B cell (primary cell): ENCODE results near the gene APOE. TPM values are rescaled to one million over a fixed set of nuclear protein-coding genes. Genes with fewer than 3 reads are reported as not detected.

ENCODE experiments used
- ATAC-seq: fragments of 200-7000 bp; cut with Tn5 transposase; one replicate; pipeline ENCODE4 v1.10.0; 2021; ENCODE audit warnings: low read depth, mild to moderate bottlenecking, moderate number of reproducible peaks, moderate library complexity
- CTCF ChIA-PET: fragments of 350-600 bp; sonication (Branson Sonifier 250); formaldehyde crosslinking; loops from one replicate; lab custom pipeline; 2021; ENCODE audit warnings: antibody characterized with exemption, inconsistent platforms; lab: Charles Lee
- POLR2A ChIA-PET: fragments of 350-600 bp; sonication (Branson Sonifier 250); formaldehyde crosslinking; loops from one replicate; lab custom pipeline; 2021; ENCODE audit warnings: antibody characterized with exemption; lab: Charles Lee
- DNase-seq: peaks from one replicate; pipeline ENCODE4 v3.0.0; 2013
- H2AFZ ChIP-seq: 2 replicates; pipeline ENCODE4 v1.6.1; 2012; ENCODE audit warnings: mild to moderate bottlenecking, low read depth, low read length; ENCODE audit not compliant: insufficient read depth, poor library complexity, severe bottlenecking
- H3K27ac ChIP-seq, 2 donors: 1 replicate in 1 of 2; 2 replicates in 1 of 2; pipeline ENCODE4 v1.5.1; 2012 to 2013; ENCODE audit warnings: low read length in 2 of 2, mild to moderate bottlenecking in 2 of 2, moderate library complexity in 1 of 2
- H3K27me3 ChIP-seq, 4 experiments: fragments of 200-600 bp in 1 of 4; sonication (generic) in 1 of 4; replicated peaks in 1 of 4; 1 replicate in 2 of 4; 2 replicates in 2 of 4; pipeline versions ENCODE4 v1.6.1 to v1.7.0; 2013 to 2016; ENCODE audit warnings: low read length in 3 of 4, mild to moderate bottlenecking in 2 of 4, mixed read lengths in 1 of 4, moderate library complexity in 1 of 4; ENCODE audit not compliant: insufficient read depth in 4 of 4, control insufficient read depth in 3 of 4; ENCODE audit errors: control extremely low read depth in 1 of 4
- H3K36me3 ChIP-seq, 2 experiments: replicated peaks in 1 of 2; 1 replicate in 1 of 2; 2 replicates in 1 of 2; pipeline versions ENCODE4 v1.6.1 to v1.7.1; 2013; ENCODE audit warnings: low read length in 1 of 2; ENCODE audit not compliant: insufficient read depth in 2 of 2, control insufficient read depth in 1 of 2; ENCODE audit errors: control extremely low read depth in 1 of 2, extremely low read depth in 1 of 2
- H3K4me1 ChIP-seq, 2 donors: fragments of 200-600 bp in 1 of 2; sonication (generic) in 1 of 2; 1 replicate in 1 of 2; 2 replicates in 1 of 2; pipeline versions ENCODE4 v1.5.1 to v1.6.1; 2013 to 2017; ENCODE audit warnings: low read length in 2 of 2; ENCODE audit not compliant: control insufficient read depth in 2 of 2, insufficient read depth in 2 of 2
- H3K4me2 ChIP-seq: replicated peaks from 2 replicates; pipeline ENCODE3; 2012; ENCODE audit warnings: mild to moderate bottlenecking, low read depth, low read length; ENCODE audit not compliant: poor library complexity, severe bottlenecking
- H3K4me3 ChIP-seq, 5 experiments: fragments of 200-600 bp in 1 of 5; sonication (generic) in 1 of 5; 1 replicate in 3 of 5; 2 replicates in 2 of 5; pipeline versions ENCODE4 v1.5.1 to v1.7.0; 2011 to 2016; ENCODE audit warnings: low read length in 4 of 5, mild to moderate bottlenecking in 4 of 5, low read depth in 2 of 5, control low read depth in 1 of 5, moderate library complexity in 1 of 5; ENCODE audit not compliant: insufficient read depth in 1 of 5; ENCODE audit errors: control extremely low read depth in 1 of 5, extremely low read depth in 1 of 5
- H3K79me2 ChIP-seq: fragments of 200-600 bp; sonication (generic); one replicate; pipeline ENCODE4 v1.6.0; 2016; ENCODE audit warnings: low read length; ENCODE audit not compliant: control insufficient read depth, insufficient read depth
- H3K9ac ChIP-seq: fragments of 200-600 bp; sonication (generic); 2 replicates; pipeline ENCODE4 v1.6.1; 2017; ENCODE audit warnings: mild to moderate bottlenecking, low read length, moderate library complexity
- H3K9me3 ChIP-seq, 3 donors: one replicate each; pipeline versions ENCODE4 v1.6.1 to v1.7.1; 2013; ENCODE audit warnings: low read length in 2 of 3; ENCODE audit not compliant: control insufficient read depth in 2 of 3, insufficient read depth in 1 of 3; ENCODE audit errors: control extremely low read depth in 1 of 3
- H4K20me1 ChIP-seq: 2 replicates; pipeline ENCODE4 v1.6.0; 2012; ENCODE audit warnings: mild to moderate bottlenecking, low read length; ENCODE audit not compliant: insufficient read depth, control insufficient read depth, poor library complexity, severe bottlenecking
- H3K27ac Mint-ChIP-seq: one replicate; pipeline ENCODE4 v1.8.0; 2021; ENCODE audit warnings: mixed read lengths
- H3K27me3 Mint-ChIP-seq: one replicate; pipeline ENCODE4 v1.8.0; 2021; ENCODE audit warnings: mixed read lengths
- H3K4me1 Mint-ChIP-seq: one replicate; pipeline ENCODE4 v1.8.0; 2021; ENCODE audit warnings: mixed read lengths
- H3K4me3 Mint-ChIP-seq: one replicate; pipeline ENCODE4 v1.8.0; 2021; ENCODE audit warnings: mixed read lengths
- H3K9me3 Mint-ChIP-seq: one replicate; pipeline ENCODE4 v1.8.0; 2022; ENCODE audit warnings: mixed read lengths; ENCODE audit not compliant: insufficient read depth
- EZH2 ChIP-seq: IDR thresholded peaks from 2 replicates; pipeline ENCODE4 v1.6.1; 2012; ENCODE audit warnings: borderline replicate concordance, low read depth, mild to moderate bottlenecking, moderate library complexity, low read length; ENCODE audit not compliant: insufficient read depth, poor library complexity, severe bottlenecking
- WGBS: methylation state at CpG from one replicate; pipeline ENCODE4 v1.1.5; 2013; ENCODE audit warnings: missing lambda C conversion rate; ENCODE audit not compliant: insufficient coverage; 5-methylcytosine and 5-hydroxymethylcytosine counted together
- intact Hi-C: fragments of 100-400 bp; cut with micrococcal nuclease; formaldehyde crosslinking; loops from one replicate; pipeline ENCODE4 v1.10.0; 2022
- polyA plus RNA-seq: library from polyadenylated mRNA; depleted of rRNA; stranded (reverse); fragments of >200 nt; gene quantifications from 2 replicates; pipeline ENCODE4 v1.2.3, GENCODE V29; 2012
- total RNA-seq, 2 donors: library from RNA; stranded (reverse); fragments of 120-200 nt in 1 of 2; gene quantifications; 1 replicate in 1 of 2; 2 replicates in 1 of 2; pipeline versions ENCODE4 v1.2.3 to v1.2.4, GENCODE V29; 2013 to 2022
- TF ChIP-seq, protein P1 (sequence below): fragments of 200-600 bp; IDR thresholded peaks from one replicate; pipeline ENCODE4 v1.8.0; 2022; ENCODE audit warnings: antibody characterized with exemption, mild to moderate bottlenecking

APOE gene
- total and polyA plus RNA-seq, 2 donors (not counting 1 experiment from before 2014, with no cell fraction given) = 0.74 to 2.8 TPM

GRCh38 chr19:44930088-44930487 is 24.5 kb downstream of the APOE start:
- H3K4me1 Mint-ChIP-seq = peaks cover 6% of the 10 kb centered on the region
- Histone ChIP-seq H3K4me1 (peaks cover 4 to 8% of the 10 kb centered on the region in 2 donors), H3K9ac (no peak overlapping the region), H3K27me3 (peaks cover 0 to 10% (median 5%) of the 10 kb centered on the region in 4 experiments), H2AFZ (no peak overlapping the region), H4K20me1 (no peaks in the 10 kb centered on the region), H3K4me2 (no peak overlapping the region), H3K79me2 (no peaks in the 10 kb centered on the region), H3K9me3 (peaks cover 0 to 6% (median 0%) of the 10 kb centered on the region in 3 donors), H3K27ac (no peak overlapping the region), H3K36me3 (no peaks in the 10 kb centered on the region), H3K4me3 (no peak overlapping the region)
- no peak overlapping the region for H3K4me3 Mint-ChIP-seq
- 93% methylated on average over 7 of the region's 7 CpGs for WGBS
- TF ChIP-seq, protein P1, sequence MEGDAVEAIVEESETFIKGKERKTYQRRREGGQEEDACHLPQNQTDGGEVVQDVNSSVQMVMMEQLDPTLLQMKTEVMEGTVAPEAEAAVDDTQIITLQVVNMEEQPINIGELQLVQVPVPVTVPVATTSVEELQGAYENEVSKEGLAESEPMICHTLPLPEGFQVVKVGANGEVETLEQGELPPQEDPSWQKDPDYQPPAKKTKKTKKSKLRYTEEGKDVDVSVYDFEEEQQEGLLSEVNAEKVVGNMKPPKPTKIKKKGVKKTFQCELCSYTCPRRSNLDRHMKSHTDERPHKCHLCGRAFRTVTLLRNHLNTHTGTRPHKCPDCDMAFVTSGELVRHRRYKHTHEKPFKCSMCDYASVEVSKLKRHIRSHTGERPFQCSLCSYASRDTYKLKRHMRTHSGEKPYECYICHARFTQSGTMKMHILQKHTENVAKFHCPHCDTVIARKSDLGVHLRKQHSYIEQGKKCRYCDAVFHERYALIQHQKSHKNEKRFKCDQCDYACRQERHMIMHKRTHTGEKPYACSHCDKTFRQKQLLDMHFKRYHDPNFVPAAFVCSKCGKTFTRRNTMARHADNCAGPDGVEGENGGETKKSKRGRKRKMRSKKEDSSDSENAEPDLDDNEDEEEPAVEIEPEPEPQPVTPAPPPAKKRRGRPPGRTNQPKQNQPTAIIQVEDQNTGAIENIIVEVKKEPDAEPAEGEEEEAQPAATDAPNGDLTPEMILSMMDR = no peak
- TF ChIP-seq EZH2 = no peak
- DNase-seq = no peak
- intact Hi-C loops = no loop called here
- no peak for ATAC-seq
- H3K27me3 Mint-ChIP-seq = peaks cover 17% of the 10 kb centered on the region
- CTCF ChIA-PET = no interaction called here
- no peak overlapping the region for H3K27ac Mint-ChIP-seq
- POLR2A ChIA-PET = no interaction called here
- H3K9me3 Mint-ChIP-seq = no peaks in the 10 kb centered on the region

DNA sequence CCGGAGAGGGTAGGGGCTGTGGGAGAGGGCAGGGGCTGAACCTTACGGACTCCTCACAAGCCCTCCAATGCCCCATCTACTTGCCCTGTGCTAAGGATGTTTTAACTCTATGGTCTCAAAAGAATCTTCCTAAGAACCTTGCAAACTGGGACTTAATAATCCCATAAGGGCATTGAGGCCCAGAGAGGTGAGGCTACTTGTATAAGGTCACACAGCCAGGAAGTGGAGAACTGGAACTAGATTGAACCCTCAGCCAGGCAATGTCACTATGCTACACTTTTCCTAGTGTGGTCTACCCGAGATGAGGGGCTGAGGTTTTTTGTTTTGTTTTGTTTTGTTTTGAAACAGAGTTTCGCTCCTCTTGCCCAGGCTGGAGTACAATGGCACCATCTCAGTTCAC is 25.9 kb downstream of the APOE start:
- Histone ChIP-seq H3K9ac (no peak overlapping the region), H2AFZ (no peak overlapping the region), H3K27me3 (peaks cover 0 to 8% (median 2%) of the 10 kb centered on the region in 4 experiments), H4K20me1 (no peaks in the 10 kb centered on the region), H3K9me3 (peaks cover 0 to 6% (median 0%) of the 10 kb centered on the region in 3 donors), H3K4me1 (peaks cover 4 to 7% of the 10 kb centered on the region in 2 donors), H3K4me3 (no peak overlapping the region), H3K36me3 (no peaks in the 10 kb centered on the region), H3K27ac (no peak overlapping the region), H3K79me2 (no peaks in the 10 kb centered on the region), H3K4me2 (no peak overlapping the region)
- CTCF ChIA-PET = no interaction called here
- Mint-ChIP-seq H3K27me3 (peaks cover 5% of the 10 kb centered on the region), H3K9me3 (no peaks in the 10 kb centered on the region), H3K4me1 (peaks cover 4% of the 10 kb centered on the region), H3K27ac (no peak overlapping the region), H3K4me3 (no peak overlapping the region)
- POLR2A ChIA-PET = no interaction called here
- ATAC-seq = no peak
- intact Hi-C loops = no loop called here
- no peak for TF ChIP-seq EZH2
- no peak for DNase-seq
- 82% methylated on average over 3 of the region's 4 CpGs for WGBS
